Endodermal cell (in vitro differentiated cells): ENCODE data around the gene MSH3. TPM values are rescaled to one million over a fixed set of nuclear protein-coding genes. Genes with fewer than 3 reads are reported as not detected.

ENCODE experiments used
- DNase-seq: peaks from one replicate; pipeline ENCODE4 v3.0.0-alpha.2; 2017
- H3K27ac ChIP-seq: 2 replicates; pipeline ENCODE4 v1.5.1; 2013; ENCODE audit warnings: mild to moderate bottlenecking, low read depth, low read length, moderate library complexity
- H3K27me3 ChIP-seq: 2 replicates; pipeline ENCODE4 v1.6.1; 2013; ENCODE audit warnings: mild to moderate bottlenecking, low read length, moderate library complexity; ENCODE audit not compliant: insufficient read depth, control insufficient read depth, poor library complexity, severe bottlenecking
- H3K36me3 ChIP-seq: 2 replicates; pipeline ENCODE4 v1.7.0; 2013; ENCODE audit warnings: mild to moderate bottlenecking, low read length, moderate library complexity; ENCODE audit not compliant: control insufficient read depth, insufficient read depth
- H3K4me1 ChIP-seq: one replicate; pipeline ENCODE4 v1.7.0; 2013; ENCODE audit warnings: low read length; ENCODE audit not compliant: control insufficient read depth, insufficient read depth
- H3K4me3 ChIP-seq: 2 replicates; pipeline ENCODE4 v1.5.1; 2013; ENCODE audit warnings: mild to moderate bottlenecking, low read length, moderate library complexity
- H3K9ac ChIP-seq: 2 replicates; pipeline ENCODE4 v1.6.1; 2013; ENCODE audit warnings: mild to moderate bottlenecking, low read length, moderate library complexity; ENCODE audit not compliant: poor library complexity, severe bottlenecking; ENCODE audit errors: extremely low read depth
- H3K9me3 ChIP-seq: 2 replicates; pipeline ENCODE4 v1.6.1; 2013; ENCODE audit warnings: mild to moderate bottlenecking, low read length, moderate library complexity; ENCODE audit not compliant: control insufficient read depth
- H3K27ac Mint-ChIP-seq: 2 replicates; pipeline ENCODE4 v1.8.0; 2020; ENCODE audit warnings: mixed read lengths
- H3K27me3 Mint-ChIP-seq: 2 replicates; pipeline ENCODE4 v1.8.0; 2021; ENCODE audit warnings: mild to moderate bottlenecking, mixed read lengths; ENCODE audit not compliant: insufficient read depth
- H3K36me3 Mint-ChIP-seq: 2 replicates; pipeline ENCODE4 v1.8.0; 2020; ENCODE audit warnings: low read depth, mixed read lengths
- H3K4me1 Mint-ChIP-seq: 2 replicates; pipeline ENCODE4 v1.8.0; 2020; ENCODE audit warnings: mixed read lengths
- H3K4me3 Mint-ChIP-seq: 2 replicates; pipeline ENCODE4 v1.8.0; 2020; ENCODE audit warnings: mild to moderate bottlenecking, moderate library complexity, mixed read lengths
- H3K9me3 Mint-ChIP-seq: 2 replicates; pipeline ENCODE4 v1.8.0; 2020; ENCODE audit warnings: mild to moderate bottlenecking, mixed read lengths
- WGBS, 2 experiments: methylation state at CpG; one replicate each; pipeline versions ENCODE4 v1.1.5 to v1.1.7; 2013; ENCODE audit warnings: missing lambda C conversion rate in 2 of 2, mixed read lengths in 1 of 2; ENCODE audit not compliant: insufficient coverage in 1 of 2, insufficient read length in 1 of 2; 5-methylcytosine and 5-hydroxymethylcytosine counted together
- total RNA-seq, 2 donors: library from RNA; stranded (reverse); fragmentation: NEBNext Ultra II Directional in 1 of 2; extraction: Animal tissue kit (Norgen Biotek cat#: 25700) in 1 of 2; gene quantifications; 2 replicates in 1 of 2; 3 replicates in 1 of 2; pipeline ENCODE4 v1.2.1, GENCODE V29; 2021
- TF ChIP-seq, protein P1 (sequence below): fragments of 200-600 bp; sonication (generic); conservative IDR thresholded peaks from 2 replicates; pipeline ENCODE4 v1.5.0; 2021; ENCODE audit warnings: antibody characterized with exemption, mild to moderate bottlenecking

Gene MSH3
- total RNA-seq, 2 donors from 2014 or later, result 17.3 to 25.2 TPM

DNA sequence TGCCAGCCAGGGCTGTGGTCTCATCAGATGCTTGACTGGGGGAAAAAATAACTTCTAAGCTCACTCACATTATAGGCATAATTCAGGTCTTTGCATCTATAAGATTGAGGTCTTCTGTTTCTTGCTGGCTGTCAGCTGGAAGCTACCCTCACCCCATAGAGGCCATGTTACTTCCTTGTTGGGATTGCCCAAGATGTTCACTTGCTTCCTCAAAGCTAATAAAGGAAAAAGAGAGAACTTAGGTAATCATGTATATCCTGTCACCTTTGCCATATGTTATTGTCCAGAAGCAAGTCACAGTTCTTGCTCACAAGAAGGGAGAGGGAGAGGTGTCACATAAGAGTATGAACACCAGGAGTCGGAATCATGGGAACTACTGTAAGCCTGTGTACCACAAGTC lies 45.7 kb upstream of the MSH3 start:
- no peak overlapping the region for H3K4me3 Mint-ChIP-seq
- no peak for DNase-seq
- 86% methylated on average over 1 of the region's 1 CpG; no CpG with 5 or more reads in 1 of the 2 experiments for WGBS, 2 experiments

DNA sequence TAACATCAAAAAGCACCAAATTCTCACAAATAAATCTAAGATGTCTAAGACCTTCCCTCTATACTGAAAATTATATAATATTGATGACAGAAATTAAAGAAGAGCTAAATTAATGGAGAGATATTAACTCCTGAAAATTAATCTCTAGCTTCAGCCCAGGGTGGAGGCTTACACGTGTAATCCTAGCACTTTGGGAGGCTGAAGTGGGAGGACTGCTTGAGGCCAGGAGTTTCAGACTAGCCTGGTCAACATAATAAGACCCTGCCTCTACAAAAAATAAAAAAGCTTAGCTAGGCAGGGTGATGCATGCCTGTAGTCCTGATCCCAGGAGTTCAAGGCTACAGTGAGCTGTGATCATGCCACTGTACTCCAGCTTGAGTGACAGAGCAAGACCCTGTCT lies 44.8 kb upstream of the MSH3 start:
- Histone ChIP-seq H3K9ac (no peak overlapping the region), H3K27me3 (no peaks in the 10 kb centered on the region), H3K9me3 (peaks cover 5% of the 10 kb centered on the region), H3K4me3 (no peak overlapping the region), H3K36me3 (no peaks in the 10 kb centered on the region), H3K4me1 (no peaks in the 10 kb centered on the region), H3K27ac (no peak overlapping the region)
- TF ChIP-seq, protein P1, sequence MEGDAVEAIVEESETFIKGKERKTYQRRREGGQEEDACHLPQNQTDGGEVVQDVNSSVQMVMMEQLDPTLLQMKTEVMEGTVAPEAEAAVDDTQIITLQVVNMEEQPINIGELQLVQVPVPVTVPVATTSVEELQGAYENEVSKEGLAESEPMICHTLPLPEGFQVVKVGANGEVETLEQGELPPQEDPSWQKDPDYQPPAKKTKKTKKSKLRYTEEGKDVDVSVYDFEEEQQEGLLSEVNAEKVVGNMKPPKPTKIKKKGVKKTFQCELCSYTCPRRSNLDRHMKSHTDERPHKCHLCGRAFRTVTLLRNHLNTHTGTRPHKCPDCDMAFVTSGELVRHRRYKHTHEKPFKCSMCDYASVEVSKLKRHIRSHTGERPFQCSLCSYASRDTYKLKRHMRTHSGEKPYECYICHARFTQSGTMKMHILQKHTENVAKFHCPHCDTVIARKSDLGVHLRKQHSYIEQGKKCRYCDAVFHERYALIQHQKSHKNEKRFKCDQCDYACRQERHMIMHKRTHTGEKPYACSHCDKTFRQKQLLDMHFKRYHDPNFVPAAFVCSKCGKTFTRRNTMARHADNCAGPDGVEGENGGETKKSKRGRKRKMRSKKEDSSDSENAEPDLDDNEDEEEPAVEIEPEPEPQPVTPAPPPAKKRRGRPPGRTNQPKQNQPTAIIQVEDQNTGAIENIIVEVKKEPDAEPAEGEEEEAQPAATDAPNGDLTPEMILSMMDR, result no peak
- Mint-ChIP-seq H3K4me3 (no peak overlapping the region), H3K9me3 (no peaks in the 10 kb centered on the region), H3K27me3 (no peaks in the 10 kb centered on the region), H3K27ac (no peak overlapping the region), H3K36me3 (no peaks in the 10 kb centered on the region), H3K4me1 (no peaks in the 10 kb centered on the region)
- no peak for DNase-seq
- 94% methylated on average over 1 of the region's 1 CpG; no CpG with 5 or more reads in 1 of the 2 experiments for WGBS, 2 experiments

More for the DNA sequence above, 45.7 kb upstream of the MSH3 start:
- H3K9ac ChIP-seq, result no peak overlapping the region
- H3K9me3 ChIP-seq, result peaks cover 5% of the 10 kb centered on the region
- Mint-ChIP-seq H3K36me3 (no peaks in the 10 kb centered on the region), H3K4me1 (no peaks in the 10 kb centered on the region), H3K27ac (no peak overlapping the region), H3K27me3 (no peaks in the 10 kb centered on the region), H3K9me3 (no peaks in the 10 kb centered on the region)
- no peaks in the 10 kb centered on the region for H3K27me3 ChIP-seq
- H3K36me3 ChIP-seq, result no peaks in the 10 kb centered on the region
- no peak overlapping the region for H3K27ac ChIP-seq
- H3K4me3 ChIP-seq, result no peak overlapping the region
- H3K4me1 ChIP-seq, result no peaks in the 10 kb centered on the region
- TF ChIP-seq, protein P1, result no peak

DNA sequence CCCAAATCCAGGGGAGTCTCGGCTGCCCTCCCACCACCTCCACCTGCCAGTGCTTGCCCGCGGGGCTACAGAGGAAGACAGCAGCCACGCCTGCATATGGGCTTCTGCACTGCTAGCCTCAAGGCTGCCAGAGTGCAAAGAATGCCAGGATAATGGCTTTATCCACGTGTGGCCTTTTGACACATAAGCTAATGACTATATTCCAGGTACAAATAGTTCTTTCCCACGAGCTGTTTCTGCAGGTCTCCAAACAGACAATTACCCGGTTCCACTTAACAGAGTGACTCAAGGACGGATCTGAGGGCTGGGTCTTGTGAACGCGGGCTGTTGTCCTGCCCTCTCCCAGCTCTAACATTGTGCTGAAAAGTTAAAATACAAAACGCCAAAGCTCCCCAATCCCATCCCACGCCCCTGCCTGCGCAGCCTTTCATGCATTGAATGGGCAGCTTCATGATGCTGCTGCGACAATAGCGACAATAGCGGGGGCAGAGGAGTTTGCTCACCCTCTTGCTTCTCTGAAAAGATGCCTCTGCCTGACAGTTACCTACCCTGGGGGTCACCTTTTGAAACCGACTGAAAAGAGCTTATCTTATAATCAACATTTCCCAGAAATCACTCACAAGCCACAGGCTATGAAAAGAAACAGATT lies 39.1 kb upstream of the MSH3 start:
- no peaks in the 10 kb centered on the region for H3K9me3 Mint-ChIP-seq
- Histone ChIP-seq H3K9me3 (peaks cover 5% of the 10 kb centered on the region), H3K27ac (no peak overlapping the region), H3K9ac (no peak overlapping the region), H3K27me3 (no peaks in the 10 kb centered on the region), H3K36me3 (no peaks in the 10 kb centered on the region), H3K4me3 (no peak overlapping the region), H3K4me1 (no peaks in the 10 kb centered on the region)
- no peaks in the 10 kb centered on the region for H3K36me3 Mint-ChIP-seq
- no peaks in the 10 kb centered on the region for H3K4me1 Mint-ChIP-seq
- no peak overlapping the region for H3K4me3 Mint-ChIP-seq
- TF ChIP-seq, protein P1, result no peak
- WGBS, 2 experiments, result 85 to 88% methylated on average over 9 to 17 of the region's 17 CpGs
- peaks cover 5% of the 10 kb centered on the region for H3K27me3 Mint-ChIP-seq
- no peak for DNase-seq
- H3K27ac Mint-ChIP-seq, result no peak overlapping the region
